HG03442 (cell line): ENCODE data around the gene CPNE7.
"Not testable (repeated sequence)": the region's sequence is repeated elsewhere in the genome, so short reads cannot be mapped to it uniquely, and the experiment has no call there.

Experiments used
- ATAC-seq: cut with Tn5 transposase; IDR thresholded peaks from one replicate; pipeline ENCODE4 v1.9.1; 2021; ENCODE audit warnings: mild to moderate bottlenecking, moderate library complexity; ENCODE audit not compliant: unreplicated experiment

The CPNE7 gene

GRCh38 chr16:89621136-89621697 is 45.7 kb downstream of the CPNE7 start:
- no peak for ATAC-seq

DNA sequence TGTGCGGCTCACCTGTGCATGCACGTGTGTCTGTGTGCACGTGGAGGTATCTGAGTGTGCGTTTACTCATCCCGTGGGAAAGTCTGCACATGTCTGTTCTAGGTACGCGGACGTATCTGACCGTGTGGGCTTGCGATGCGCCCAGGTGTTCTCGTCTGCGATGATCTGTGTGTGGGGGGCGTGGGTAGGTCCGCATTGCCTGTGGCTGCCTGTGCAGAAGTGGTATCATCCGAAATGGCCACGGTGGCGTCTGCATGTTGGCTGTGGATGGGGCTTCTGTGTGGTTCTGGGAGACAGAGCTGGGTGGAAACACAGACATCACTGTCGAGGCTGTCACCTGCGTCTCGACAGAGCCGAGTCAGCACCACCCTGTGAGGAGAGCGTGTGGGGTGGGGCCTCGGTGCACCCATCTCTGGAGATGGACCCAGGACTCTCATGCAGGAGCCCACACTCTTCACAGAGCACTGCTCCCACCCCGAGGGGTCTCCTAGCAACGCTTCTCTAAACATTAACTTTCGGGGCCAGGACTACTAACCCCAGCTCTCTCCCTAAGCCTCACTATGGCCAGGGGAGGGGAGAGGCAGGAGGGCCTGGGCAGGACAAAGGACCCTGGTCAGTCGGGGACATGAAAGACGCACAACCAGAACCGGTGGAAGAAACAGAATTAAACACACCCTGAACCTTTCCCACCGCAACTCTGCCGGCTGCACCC is 46.3 kb downstream of the CPNE7 start:
- ATAC-seq, result no peak

DNA sequence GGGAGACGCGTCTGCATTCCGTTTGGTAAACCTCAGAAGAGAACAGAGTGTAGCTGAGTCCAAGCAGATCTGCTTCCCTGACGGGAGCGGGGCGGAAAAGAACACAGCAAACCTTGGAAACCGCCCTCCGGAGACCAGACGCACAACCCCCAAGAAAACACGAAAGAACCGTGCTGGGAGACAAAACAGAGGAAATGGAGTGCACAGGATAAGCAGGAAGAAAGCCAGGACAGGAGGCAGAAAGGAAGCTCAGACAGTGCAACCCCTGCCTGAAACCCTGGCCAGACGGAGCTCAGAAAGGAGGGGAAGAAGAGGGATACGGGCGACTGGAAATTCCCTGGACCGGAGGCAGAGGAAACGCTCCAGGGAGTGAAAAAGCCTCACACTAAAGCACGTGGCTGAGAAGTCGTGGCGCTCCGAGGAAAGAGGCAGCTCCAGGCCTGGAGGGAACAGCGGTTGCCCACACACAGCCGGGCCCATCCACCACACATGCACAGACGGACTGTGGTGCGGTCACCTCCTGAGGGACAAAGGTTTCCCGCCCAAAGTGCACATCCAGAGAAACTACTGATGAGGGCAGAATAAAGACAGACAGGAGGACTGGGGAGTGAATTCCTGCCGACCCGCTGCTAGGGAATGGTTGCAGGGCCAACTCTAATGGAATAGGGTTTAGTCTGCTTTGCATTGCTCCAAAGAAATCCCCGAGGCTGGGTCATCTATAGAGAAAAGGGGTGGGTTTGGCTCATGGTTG is 48.1 kb downstream of the CPNE7 start:
- ATAC-seq, result no peak

DNA sequence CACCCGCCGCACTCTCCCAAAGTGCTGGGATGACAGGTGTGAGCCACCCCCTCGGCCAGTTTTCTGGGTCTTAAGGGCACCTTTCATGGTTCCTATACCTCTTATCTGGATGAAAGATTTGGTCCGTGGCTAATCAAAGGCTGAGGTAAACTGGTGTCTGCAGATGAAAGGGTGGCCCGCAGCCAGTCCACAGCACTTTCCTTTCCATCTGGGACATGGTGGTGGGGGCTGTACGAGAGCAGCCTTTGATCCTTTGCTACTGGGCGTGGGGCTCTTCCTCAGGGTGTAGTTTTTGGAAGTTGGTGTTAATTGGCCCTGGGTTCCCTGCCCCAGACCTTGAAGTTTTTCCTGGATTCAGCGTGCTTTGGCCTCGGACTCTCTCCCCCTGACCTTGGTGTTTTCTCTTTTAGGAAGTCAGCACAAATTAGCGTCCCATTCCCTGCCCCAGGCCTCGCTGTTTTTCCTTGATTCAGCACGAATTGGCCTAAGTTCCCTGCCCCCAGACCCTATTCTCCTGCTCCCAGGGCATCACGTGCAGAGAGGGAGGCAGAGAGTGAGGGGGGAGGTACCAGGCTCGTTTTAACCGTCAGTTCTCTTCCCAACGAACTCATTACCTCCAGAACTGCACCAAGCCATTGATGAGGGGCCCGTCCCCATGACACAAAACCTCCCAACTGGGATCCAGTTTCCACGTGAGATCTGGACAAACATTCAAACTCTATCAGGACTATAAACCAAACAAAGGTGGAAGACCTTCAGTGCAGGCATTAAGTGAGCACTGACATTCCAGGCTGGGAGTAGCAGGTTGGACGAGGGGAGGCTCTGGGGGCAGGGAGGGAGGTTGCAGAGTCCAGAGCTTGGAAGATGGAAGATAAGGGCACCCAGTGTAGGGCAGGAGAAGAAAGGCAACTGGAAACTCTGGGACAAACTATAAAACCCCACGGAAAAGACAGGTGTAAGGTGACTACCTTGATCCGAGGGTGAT is 49.5 kb downstream of the CPNE7 start:
- ATAC-seq, result no peak

- ATAC-seq, result no peak
These were observed 54.5 kb downstream of the CPNE7 start for GRCh38 chr16:89629827-89630610.

DNA sequence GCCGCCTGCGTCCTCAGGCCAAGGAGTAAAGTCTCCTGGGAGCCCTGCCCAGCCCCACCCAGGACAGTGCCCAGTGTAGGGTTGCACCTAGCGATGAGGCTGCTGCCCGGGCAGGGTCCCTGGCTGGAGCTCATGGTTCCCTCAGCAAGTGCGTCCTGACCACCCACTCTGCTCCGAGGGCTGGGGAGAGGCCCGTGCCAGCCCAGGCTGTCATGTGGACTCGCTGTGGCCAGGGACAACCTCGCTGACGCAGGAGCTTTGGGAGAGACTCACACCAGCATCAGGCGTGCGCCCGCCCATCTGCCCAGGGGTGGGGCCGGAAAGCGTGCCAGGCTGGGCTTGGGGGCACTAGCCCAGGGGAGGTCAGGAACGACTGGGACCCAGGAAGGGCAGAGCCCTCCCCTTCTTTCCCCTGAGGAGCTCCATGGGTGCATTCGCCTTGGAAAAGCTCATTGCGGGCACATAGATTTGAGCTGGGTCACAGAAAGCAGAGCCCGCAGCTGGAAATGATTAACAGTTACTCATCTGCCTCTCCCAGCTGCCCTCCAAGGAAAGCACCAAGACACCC is 57.6 kb downstream of the CPNE7 start:
- no peak for ATAC-seq

GRCh38 chr16:89634463-89635385 is 59.2 kb downstream of the CPNE7 start:
- ATAC-seq, result not testable (repeated sequence)

GRCh38 chr16:89636663-89637062 is 61.1 kb downstream of the CPNE7 start:
- ATAC-seq, result no peak

- no peak for ATAC-seq
These were observed 61.8 kb downstream of the CPNE7 start for GRCh38 chr16:89637379-89637778.

DNA sequence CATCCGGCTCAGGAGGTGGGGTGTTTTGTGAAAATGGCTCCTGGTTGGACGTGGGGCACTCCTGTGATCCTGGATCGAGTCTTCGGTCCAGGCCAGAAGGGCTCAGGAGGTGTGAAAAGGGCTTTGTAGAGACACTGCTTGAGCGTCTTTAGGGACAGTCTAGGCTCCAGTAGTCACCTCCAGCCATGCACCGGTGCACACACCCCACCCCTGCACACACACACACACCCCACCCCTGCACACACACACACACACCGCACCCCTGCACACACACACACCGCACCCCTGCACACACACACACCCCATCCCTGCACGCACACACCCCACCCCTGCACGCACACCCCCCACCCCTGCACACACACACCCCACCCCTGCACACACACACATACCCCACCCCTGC is 62.9 kb downstream of the CPNE7 start:
- no peak for ATAC-seq

DNA sequence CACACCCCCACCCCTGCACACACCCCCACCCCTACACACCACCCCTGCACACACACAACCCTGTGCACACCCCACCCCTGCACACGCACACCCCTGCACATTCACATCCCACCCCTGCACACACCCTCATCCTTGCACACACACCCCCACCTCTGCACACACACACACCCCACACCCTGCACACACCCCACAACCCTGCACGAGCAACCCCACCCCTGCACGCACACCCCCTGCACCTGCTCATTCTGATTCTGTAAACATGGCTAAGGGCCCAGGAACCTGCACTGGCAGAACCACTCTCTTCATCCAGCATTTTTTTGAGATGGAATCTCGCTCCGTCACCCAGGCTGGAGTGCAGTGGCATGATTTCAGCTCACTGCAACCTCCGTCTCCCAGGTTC is 63.8 kb downstream of the CPNE7 start:
- ATAC-seq, result no peak

DNA sequence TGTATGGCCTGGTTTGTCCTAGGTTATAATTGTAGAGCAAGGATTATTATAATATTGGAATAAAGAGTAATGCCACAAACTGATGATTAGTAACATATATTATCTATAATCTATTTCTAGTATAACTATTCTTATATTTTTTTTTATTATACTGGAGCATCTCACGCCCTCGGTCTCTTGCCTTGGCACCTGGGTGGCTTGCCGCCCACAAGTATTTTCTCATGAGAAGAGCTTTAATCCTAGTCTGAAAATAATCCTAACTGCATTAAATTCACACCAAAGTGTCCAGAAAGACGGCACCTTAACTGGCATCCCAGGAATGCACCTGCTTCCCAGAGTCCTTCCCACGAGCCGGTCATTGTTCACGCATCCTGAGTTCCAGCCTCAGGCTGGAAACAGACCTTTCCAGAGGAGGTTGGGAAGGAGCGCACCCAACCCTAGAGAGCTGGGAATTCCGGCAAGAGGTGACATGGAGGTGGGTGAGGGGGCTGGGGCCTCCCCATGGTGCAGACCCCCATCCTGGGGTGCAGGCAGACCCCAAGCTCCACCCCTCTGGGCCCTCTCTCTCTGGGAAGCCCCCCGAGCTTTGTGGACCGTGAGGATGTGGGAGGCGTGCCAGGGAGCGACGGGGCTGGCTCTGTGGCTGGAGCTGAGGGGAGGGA is 66.0 kb downstream of the CPNE7 start:
- ATAC-seq, result no peak

DNA sequence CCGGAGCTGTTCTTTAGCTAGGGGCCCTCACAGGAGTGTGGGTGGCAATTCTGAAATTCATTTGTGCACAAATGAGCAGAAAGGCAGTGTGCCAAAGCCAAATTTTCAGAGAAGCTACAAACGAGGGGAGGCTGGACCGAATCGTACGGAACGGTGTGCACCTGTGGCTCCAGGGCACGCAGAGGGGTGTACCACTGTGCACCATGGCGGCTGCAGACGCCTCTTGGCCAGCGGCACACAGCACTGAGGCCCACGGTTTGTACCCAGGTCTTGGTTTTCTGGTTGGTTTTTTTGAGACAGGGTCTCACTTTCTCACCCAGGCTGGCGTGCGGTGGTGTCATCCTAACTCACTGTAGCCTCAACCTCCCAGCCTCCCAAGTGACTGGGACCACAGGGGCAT is 67.0 kb downstream of the CPNE7 start:
- no peak for ATAC-seq

DNA sequence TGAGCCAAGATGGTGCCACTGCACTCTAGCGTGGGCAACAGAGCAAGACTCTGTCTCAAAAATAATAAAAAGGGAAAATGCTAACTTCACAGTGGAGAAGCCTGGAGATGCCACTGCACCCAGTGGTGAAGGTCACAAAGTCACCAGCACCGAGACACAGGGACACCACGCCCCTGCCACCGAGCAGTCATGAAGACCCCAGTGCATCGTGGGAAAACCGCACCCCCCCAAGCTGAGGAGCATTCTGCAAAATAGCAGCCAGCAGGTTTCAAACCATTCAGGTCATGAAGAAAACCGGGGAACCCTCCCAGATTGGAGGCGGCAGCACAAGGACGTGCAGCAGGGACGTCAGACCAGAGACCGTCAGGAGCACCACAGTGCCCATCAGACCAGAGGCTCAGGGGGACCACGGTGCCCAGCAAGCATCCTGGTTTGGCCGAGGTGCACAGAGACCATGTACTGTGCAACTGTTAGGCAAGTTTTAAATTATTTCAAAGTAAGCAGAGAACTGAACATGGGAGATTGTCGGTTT is 68.3 kb downstream of the CPNE7 start:
- no peak for ATAC-seq

- no peak for ATAC-seq
These were observed 69.6 kb downstream of the CPNE7 start for GRCh38 chr16:89645122-89645521.

DNA sequence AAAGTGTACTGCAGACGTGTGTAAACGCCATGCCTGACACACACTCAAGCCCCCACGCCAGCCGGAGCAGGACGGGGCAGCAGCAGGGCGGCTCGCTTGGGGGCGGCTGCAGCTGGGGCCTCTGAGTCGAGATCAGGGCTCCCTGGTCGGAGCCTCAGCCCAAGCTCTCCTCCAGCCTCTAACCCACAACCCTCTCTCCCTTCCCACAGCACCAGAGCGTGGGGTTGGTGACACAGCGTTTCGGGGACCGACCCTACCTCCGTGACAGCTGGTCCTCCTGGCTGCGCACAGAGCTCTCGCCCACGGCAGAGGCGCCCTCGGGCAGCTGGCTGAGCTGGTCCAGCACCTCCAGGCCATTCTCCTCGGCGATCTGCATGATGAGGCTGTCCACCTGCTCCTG is 70.7 kb downstream of the CPNE7 start:
- no peak for ATAC-seq
